GM12878 (cell line): ENCODE results near the gene SORCS2. TPM values are rescaled to one million over a fixed set of nuclear protein-coding genes. Genes with fewer than 3 reads are reported as not detected.

Experiments
- ATAC-seq: fragments of 200-7000 bp; cut with Tn5 transposase; 3 replicates; pipeline ENCODE4 v1.9.1; 2020; ENCODE audit warnings: mild to moderate bottlenecking, moderate library complexity
- BruUV-seq: library from RNA; stranded (reverse); fragments of 400-500 nt; replicated peaks from 2 replicates; lab custom pipeline; 2021; lab: Mats Ljungman, UMichigan
- CTCF ChIA-PET: fragments of 300-600 bp; sonication (Branson Sonifier 250); formaldehyde crosslinking; extraction: SDS; loops from one replicate; lab custom pipeline; 2021; ENCODE audit warnings: inconsistent platforms; lab: Yijun Ruan, JAX
- POLR2A ChIA-PET: fragments of 350-600 bp; formaldehyde crosslinking; extraction: SDS; loops from one replicate; lab custom pipeline; 2021; ENCODE audit warnings: inconsistent platforms; lab: Charles Lee
- RAD21 ChIA-PET: fragments of 300-600 bp; sonication (Branson Sonifier 250); formaldehyde crosslinking; loops from one replicate; lab custom pipeline; 2023; ENCODE audit warnings: antibody characterized with exemption; ENCODE audit not compliant: unreplicated experiment; lab: Charles Lee
- SMC1A ChIA-PET: fragments of 300-600 bp; sonication (Branson Sonifier 250); formaldehyde crosslinking; loops from one replicate; lab custom pipeline; 2023; ENCODE audit not compliant: unreplicated experiment, uncharacterized antibody; lab: Charles Lee
- DNase-seq: peaks from one replicate; pipeline ENCODE4 v3.0.0-alpha.2; 2011; ENCODE audit warnings: low read depth, low spot score
- FAIRE-seq: peaks from 3 replicates; lab custom pipeline; 2011; peaks lifted over from hg19 to GRCh38; lab: Jason Lieb, UNC
- H2AFZ ChIP-seq: 2 replicates; pipeline ENCODE4 v1.6.0; 2011; ENCODE audit warnings: low read depth, low read length, control low read depth; ENCODE audit not compliant: control insufficient read depth
- H3K27ac ChIP-seq: 2 replicates; pipeline ENCODE4 v1.5.1; 2011; ENCODE audit warnings: control low read depth; ENCODE audit not compliant: control insufficient read depth, insufficient read depth
- H3K27me3 ChIP-seq, 2 experiments: replicated peaks in 1 of 2; 2 replicates each; pipeline versions ENCODE4 v1.6.0 to v1.6.1; 2011; ENCODE audit warnings: low read length in 1 of 2; ENCODE audit not compliant: control insufficient read depth in 2 of 2, insufficient read depth in 2 of 2
- H3K36me3 ChIP-seq, 2 experiments: 2 replicates each; pipeline ENCODE4 v1.5.1; 2011; ENCODE audit warnings: low read length in 1 of 2; ENCODE audit not compliant: control insufficient read depth in 2 of 2, insufficient read depth in 2 of 2
- H3K4me1 ChIP-seq: 2 replicates; pipeline ENCODE4 v1.6.1; 2011; ENCODE audit warnings: mild to moderate bottlenecking, low read length, moderate library complexity, mixed read lengths; ENCODE audit not compliant: control insufficient read depth, insufficient read depth
- H3K4me2 ChIP-seq: 2 replicates; pipeline ENCODE4 v1.6.0; 2011; ENCODE audit warnings: control low read depth; ENCODE audit not compliant: control insufficient read depth, insufficient read depth
- H3K4me3 ChIP-seq: fragments of 200-600 bp; sonication (generic); 2 replicates; pipeline ENCODE4 v1.5.1; 2016
- H3K79me2 ChIP-seq: 2 replicates; pipeline ENCODE4 v1.6.0; 2011; ENCODE audit warnings: low read length; ENCODE audit not compliant: control insufficient read depth, insufficient read depth
- H3K9ac ChIP-seq: 2 replicates; pipeline ENCODE4 v1.8.0; 2011; ENCODE audit warnings: low read length, control low read depth, mixed read lengths; ENCODE audit not compliant: control insufficient read depth, insufficient read depth
- H3K9me3 ChIP-seq: replicated peaks from 3 replicates; pipeline ENCODE4 v1.5.1; 2011; ENCODE audit warnings: mild to moderate bottlenecking, low read length; ENCODE audit not compliant: control insufficient read depth, insufficient read depth
- H4K20me1 ChIP-seq: 2 replicates; pipeline ENCODE4 v1.6.0; 2011; ENCODE audit not compliant: control insufficient read depth, insufficient read depth
- CEBPB ChIP-seq, 2 experiments: fragments of 150-350 bp in 1 of 2; IDR thresholded peaks; 2 replicates each; pipeline ENCODE4 v1.6.1; 2012 to 2014; ENCODE audit warnings: low read depth in 2 of 2, low read length in 2 of 2, borderline replicate concordance in 1 of 2, inconsistent platforms in 1 of 2
- CTCF ChIP-seq, 3 experiments: IDR thresholded peaks in 2 of 3; conservative IDR thresholded peaks in 1 of 3; 2 replicates each; pipeline ENCODE4 v1.5.1; 2011; ENCODE audit warnings: low read depth in 3 of 3, low read length in 3 of 3, mild to moderate bottlenecking in 3 of 3, control low read depth in 2 of 3, moderate library complexity in 2 of 3, inconsistent platforms in 1 of 3, mixed read lengths in 1 of 3; ENCODE audit not compliant: control insufficient read depth in 2 of 3, insufficient read depth in 1 of 3; ENCODE audit errors: extremely low read depth in 1 of 3
- FOXK2 ChIP-seq: fragments of 450-650 bp; IDR thresholded peaks from 2 replicates; pipeline ENCODE4 v1.6.1; 2017; ENCODE audit warnings: mild to moderate bottlenecking, moderate library complexity
- NR2F1 ChIP-seq: fragments of 450-650 bp; conservative IDR thresholded peaks from 2 replicates; pipeline ENCODE4 v1.6.1; 2017; ENCODE audit warnings: mild to moderate bottlenecking
- PML ChIP-seq: IDR thresholded peaks from 2 replicates; pipeline ENCODE4 v1.6.1; 2012; ENCODE audit warnings: low read length, inconsistent platforms
- RAD51 ChIP-seq: fragments of 450-650 bp; IDR thresholded peaks from 2 replicates; pipeline ENCODE4 v1.6.1; 2016; ENCODE audit warnings: moderate library complexity, mild to moderate bottlenecking, inconsistent platforms
- SMAD1 ChIP-seq: fragments of 450-650 bp; IDR thresholded peaks from 2 replicates; pipeline ENCODE4 v1.6.1; 2018; ENCODE audit warnings: mild to moderate bottlenecking, low read depth; ENCODE audit not compliant: partially characterized antibody
- SREBF1 ChIP-seq: IDR thresholded peaks from 2 replicates; pipeline ENCODE4 v1.6.1; 2012; ENCODE audit warnings: mild to moderate bottlenecking, low read length
- TBL1XR1 ChIP-seq: IDR thresholded peaks from 2 replicates; pipeline ENCODE4 v1.6.1; 2012; ENCODE audit warnings: low read depth, low read length, improper control_type of control experiment
- ZNF24 ChIP-seq: fragments of 450-650 bp; IDR thresholded peaks from 2 replicates; pipeline ENCODE4 v1.6.1; 2017; ENCODE audit warnings: antibody characterized with exemption, mild to moderate bottlenecking
- WGBS: methylation state at CpG from one replicate; pipeline ENCODE4 v1.1.6; 2016; ENCODE audit warnings: low lambda C conversion rate; ENCODE audit not compliant: insufficient replicate concordance, insufficient coverage; ENCODE audit errors: missing lambda C conversion rate; 5-methylcytosine and 5-hydroxymethylcytosine counted together
- in situ Hi-C: fragments of 300-500 bp; cut with MboI; formaldehyde crosslinking; loops from 9 replicates; pipeline ENCODE4 v1.14.3; 2018; ENCODE audit warnings: mixed read lengths
- intact Hi-C: fragments of 100-400 bp; cut with micrococcal nuclease; formaldehyde crosslinking; loops from one replicate; pipeline ENCODE4 v1.14.2; 2022; ENCODE audit not compliant: unreplicated experiment
- polyA plus RNA-seq, 11 experiments: library from polyadenylated mRNA; depleted of rRNA in 4 of 11; unstranded in 6 of 11; stranded (reverse) in 5 of 11; fragments of >200 nt; fragmentation: Nextera tagmentation in 4 of 11; fragmentation: Illumina TruSeq in 1 of 11; extraction: Ambion mirVana in 4 of 11; extraction: Trizol in 1 of 11; gene quantifications; 1 replicate in 1 of 11; 2 replicates in 10 of 11; pipeline versions ENCODE4 v1.2.1 to v1.2.3, GENCODE V29; 2011 to 2016; ENCODE audit warnings: inconsistent platforms in 2 of 11, missing spikeins in 2 of 11, low read depth in 1 of 11
- total RNA-seq, 4 experiments: library from RNA; depleted of rRNA in 3 of 4; stranded (reverse); fragments of >200 nt in 3 of 4; fragmentation: Illumina TruSeq in 1 of 4; extraction: Trizol in 1 of 4; gene quantifications; 2 replicates each; pipeline versions ENCODE4 v1.2.1 to v1.2.3, GENCODE V29; 2013 to 2021

Gene SORCS2
- total and polyA plus RNA-seq, 10 of the 15 experiments (the other 5 are each of a cell fraction or from before 2014, with no cell fraction given), result 0.01 to 0.15 (median 0.05) TPM; not detected in 5

DNA sequence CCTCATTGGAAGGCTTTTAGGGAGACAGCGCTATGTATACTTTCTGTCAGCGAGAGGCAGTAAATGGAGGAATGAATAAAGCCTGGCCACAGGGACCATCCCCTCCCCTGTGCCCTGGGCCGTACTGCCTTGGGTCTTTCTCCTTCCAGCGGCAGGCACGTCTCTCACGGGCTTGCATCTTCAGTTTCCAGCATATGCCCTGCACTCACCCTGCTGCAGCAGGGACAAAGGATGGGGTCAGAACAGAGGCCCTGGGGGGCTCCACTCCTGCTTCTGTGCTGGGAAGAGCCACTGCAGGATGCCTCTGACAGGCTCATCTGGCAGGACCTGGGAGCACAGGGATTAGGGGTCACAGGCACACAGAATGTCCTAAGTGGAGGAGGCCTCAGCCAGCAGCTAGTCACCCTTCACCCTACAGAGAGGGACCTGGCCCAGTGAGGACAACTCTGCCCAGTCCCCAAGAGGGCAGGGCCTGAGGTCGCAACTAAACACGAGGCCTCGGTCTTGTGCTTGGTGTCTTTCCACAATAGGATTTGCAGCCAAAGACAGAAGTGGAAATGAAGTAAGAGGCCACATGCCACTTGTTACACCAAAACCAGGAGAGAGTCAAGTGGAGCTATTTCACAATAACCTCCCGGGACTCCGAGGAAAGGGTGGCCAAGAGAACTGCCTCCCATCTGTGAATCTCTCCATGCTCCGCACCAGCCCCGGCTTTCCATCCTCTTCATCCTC, 596.5 kb downstream of the SORCS2 start:
- no peak for ATAC-seq
- no peaks in the 10 kb centered on the region for H3K36me3 ChIP-seq
- H4K20me1 ChIP-seq, result no peaks in the 10 kb centered on the region
- H3K4me2 ChIP-seq, result no peak overlapping the region
- H3K9me3 ChIP-seq, result no peaks in the 10 kb centered on the region
- H3K27ac ChIP-seq, result no peak overlapping the region
- POLR2A ChIA-PET, result no interaction called here
- TF ChIP-seq CEBPB (IDR thresholded peaks at IDR 0.05; ENCODE audit: borderline replicate concordance in 1 of 2, low read depth in 2 of 2, low read length in 2 of 2) (no peak), PML (no peak), RAD51 (no peak), NR2F1 (no peak), TBL1XR1 (no peak), CTCF (IDR thresholded peaks at IDR 0.05 in 2 of 3, conservative IDR thresholded peaks at IDR 0.05 in 1 of 3; ENCODE audit: control insufficient read depth in 2 of 3, extremely low read depth in 1 of 3, insufficient read depth in 1 of 3, low read depth in 3 of 3, low read length in 3 of 3) (no peak), SREBF1 (no peak), SMAD1 (no peak), FOXK2 (no peak), ZNF24 (no peak)
- H3K9ac ChIP-seq, result no peak overlapping the region
- no peak for FAIRE-seq
- RAD21 ChIA-PET, result no interaction called here
- no peak overlapping the region for H3K4me3 ChIP-seq
- intact Hi-C loops, result no loop called here
- no TSS peak for BruUV-seq
- in situ Hi-C loops, result no loop called here
- H2AFZ ChIP-seq, result no peak overlapping the region
- CTCF ChIA-PET, result interaction anchor here (1.4 kb wide), 1 partner anchor 27 kb away, joined by 5 read pairs; no protein-coding TSS in a partner anchor
- no peaks in the 10 kb centered on the region for H3K79me2 ChIP-seq
- no peaks in the 10 kb centered on the region; a peak in 2 of 4 replicates for H3K27me3 ChIP-seq
- SMC1A ChIA-PET, result no interaction called here
- 50% methylated on average over 12 of the region's 13 CpGs for WGBS
- DNase-seq, result no peak
- peaks cover 16% of the 10 kb centered on the region for H3K4me1 ChIP-seq
